Mucosa of descending colon (tissue), 3 donors: ENCODE measurements around the gene ABLIM3. TPM values are rescaled to one million over a fixed set of nuclear protein-coding genes. Genes with fewer than 3 reads are reported as not detected.
A peak's percentile ranks its signal among the peaks of the same experiment; 100 is the strongest.

Experiments used
- ATAC-seq: fragments of 200-7000 bp; cut with Tn5 transposase; one replicate; pipeline ENCODE4 v1.9.1; 2020; ENCODE audit warnings: mild to moderate bottlenecking, moderate library complexity
- DNase-seq, 3 donors: peaks; one replicate each; pipeline ENCODE4 v3.0.0-alpha.2; 2020
- H3K36me3 ChIP-seq: fragments of 200-600 bp; one replicate; pipeline ENCODE4 v1.8.0; 2021; ENCODE audit warnings: low read depth, mild to moderate bottlenecking
- H3K4me1 ChIP-seq: fragments of 200-600 bp; one replicate; pipeline ENCODE4 v1.8.0; 2021; ENCODE audit warnings: low read depth, mild to moderate bottlenecking
- H3K4me3 ChIP-seq: fragments of 200-600 bp; one replicate; pipeline ENCODE4 v1.8.0; 2021; ENCODE audit warnings: mild to moderate bottlenecking
- H3K9me3 ChIP-seq: fragments of 200-600 bp; one replicate; pipeline ENCODE4 v1.8.0; 2021; ENCODE audit warnings: mild to moderate bottlenecking
- CTCF ChIP-seq: fragments of 200-600 bp; IDR thresholded peaks from one replicate; pipeline ENCODE4 v1.8.0; 2022; ENCODE audit warnings: antibody characterized with exemption, mild to moderate bottlenecking
- intact Hi-C, 2 donors: fragments of 100-400 bp; cut with DNase I in 1 of 2; cut with micrococcal nuclease in 1 of 2; formaldehyde crosslinking; loops; one replicate each; pipeline versions ENCODE4 v1.11.0 to v1.11.1; 2022; cut with DNase I, micrococcal nuclease
- total RNA-seq, 3 donors: library from RNA; stranded (reverse); fragmentation: NEBNext Ultra II Directional in 2 of 3; extraction: Animal tissue kit (Norgen Biotek cat#: 25700) in 2 of 3; gene quantifications; one replicate each; pipeline versions ENCODE4 v1.2.1 to v1.2.4, GENCODE V29; 2021 to 2023
- donor health status: DM: no; HTN: no; CAD: no; lungs with moderate emphysema.
- donor health status: DM: no; HTN: no; CAD: no.
- donor health status: DM: no; HTN: yes; CAD: no.

The ABLIM3 gene
- total RNA-seq, 3 donors from 2014 or later = 4.1 to 12.4 (median 7.4) TPM

GRCh38 chr5:149221731-149222342, 80.5 kb downstream of the ABLIM3 start:
- no peak overlapping the region for H3K4me3 ChIP-seq
- DNase-seq (no peak), ATAC-seq (no peak)
- intact Hi-C loops = no loop called here
- no peak for TF ChIP-seq CTCF
- no peaks in the 10 kb centered on the region for H3K9me3 ChIP-seq
- H3K36me3 ChIP-seq = no peaks in the 10 kb centered on the region
- H3K4me1 ChIP-seq = no peaks in the 10 kb centered on the region

GRCh38 chr5:149223081-149223848, 82.0 kb downstream of the ABLIM3 start:
- intact Hi-C loops = no loop called here
- Histone ChIP-seq H3K4me3 (no peak overlapping the region), H3K4me1 (no peaks in the 10 kb centered on the region), H3K9me3 (no peaks in the 10 kb centered on the region), H3K36me3 (no peaks in the 10 kb centered on the region)
- TF ChIP-seq CTCF = no peak
- ATAC-seq (no peak), DNase-seq (peak in 1 of 3 donors; percentile 7)

- H3K36me3 ChIP-seq = no peaks in the 10 kb centered on the region
- TF ChIP-seq CTCF = no peak
- intact Hi-C loops = no loop called here
- ATAC-seq (no peak), DNase-seq (no peak)
- no peaks in the 10 kb centered on the region for H3K9me3 ChIP-seq
- no peak overlapping the region for H3K4me3 ChIP-seq
- H3K4me1 ChIP-seq = no peaks in the 10 kb centered on the region
These were observed 83.0 kb downstream of the ABLIM3 start for GRCh38 chr5:149224282-149224681.

- TF ChIP-seq CTCF = no peak
- intact Hi-C loops = loop anchor here in 1 of 2 donors (5.0 kb wide), 1 partner anchor 85 kb away; the partner anchor contains the start of gene ABLIM3
- Histone ChIP-seq H3K4me1 (no peaks in the 10 kb centered on the region), H3K9me3 (no peaks in the 10 kb centered on the region), H3K36me3 (no peaks in the 10 kb centered on the region), H3K4me3 (no peak overlapping the region)
- ATAC-seq (no peak), DNase-seq (no peak)
These were observed 86.0 kb downstream of the ABLIM3 start for GRCh38 chr5:149227168-149227826.

GRCh38 chr5:149228618-149229297, 87.5 kb downstream of the ABLIM3 start:
- Histone ChIP-seq H3K4me3 (no peak overlapping the region), H3K9me3 (no peaks in the 10 kb centered on the region), H3K36me3 (no peaks in the 10 kb centered on the region), H3K4me1 (no peaks in the 10 kb centered on the region)
- DNase-seq (peak in 1 of 3 donors; percentile 45), ATAC-seq (peak; percentile 90)
- peak; percentile 44 for TF ChIP-seq CTCF
- intact Hi-C loops = loop anchor here in 1 of 2 donors (5.0 kb wide), 1 partner anchor 86 kb away; the partner anchor contains the start of gene ABLIM3
